Ovary (tissue), 9 donors: ENCODE data around the gene SHISA9. TPM values are rescaled to one million over a fixed set of nuclear protein-coding genes. Genes with fewer than 3 reads are reported as not detected.

Experiments used
- DNase-seq, 5 donors: peaks; one replicate each; pipeline ENCODE4 v3.0.0-alpha.2; 2019 to 2020
- H3K27ac ChIP-seq, 2 donors: fragments of 200-600 bp; one replicate each; pipeline versions ENCODE4 v1.5.1 to v1.8.0; 2019 to 2022
- H3K27me3 ChIP-seq: fragments of 200-600 bp; one replicate; pipeline ENCODE4 v1.8.0; 2022
- H3K36me3 ChIP-seq: fragments of 200-600 bp; sonication (generic); one replicate; pipeline ENCODE4 v1.5.1; 2019
- H3K4me1 ChIP-seq: one replicate; pipeline ENCODE4 v1.8.1; 2013; ENCODE audit warnings: mild to moderate bottlenecking, moderate library complexity; ENCODE audit not compliant: insufficient read depth
- H3K4me3 ChIP-seq: fragments of 200-600 bp; sonication (generic); one replicate; pipeline ENCODE4 v1.5.1; 2017
- H3K9me3 ChIP-seq, 2 donors: fragments of 200-600 bp in 1 of 2; sonication (generic) in 1 of 2; one replicate each; pipeline versions ENCODE4 v1.5.1 to v1.8.1; 2013 to 2019; ENCODE audit warnings: mild to moderate bottlenecking in 1 of 2, moderate library complexity in 1 of 2
- EP300 ChIP-seq: sonication (generic); formaldehyde crosslinking; IDR thresholded peaks from one replicate; pipeline ENCODE4 v1.6.1; 2017; ENCODE audit warnings: antibody characterized with exemption
- POLR2A ChIP-seq: fragments of 450-650 bp; IDR thresholded peaks from one replicate; pipeline ENCODE4 v1.6.1; 2017; ENCODE audit warnings: antibody characterized with exemption, mild to moderate bottlenecking, moderate library complexity
- WGBS, 3 donors: extraction: QIAGEN DNeasy Blood & Tissue Kit in 1 of 3; methylation state at CpG; one replicate each; pipeline versions ENCODE4 v1.1.5 to v1.1.7; 2013 to 2017; 5-methylcytosine and 5-hydroxymethylcytosine counted together
- intact Hi-C, 4 donors: fragments of 100-400 bp; cut with DNase I; formaldehyde crosslinking; loops; one replicate each; pipeline versions ENCODE4 v1.11.0 to v1.15.1; 2022 to 2023
- polyA plus RNA-seq, 2 donors: library from polyadenylated mRNA; stranded (reverse); fragments of 200-250 nt in 1 of 2; fragments of 350-450 nt in 1 of 2; fragmentation: Illumina TruSeq in 1 of 2; extraction: RNeasy Lipid Tissue Mini Kit (QIAGEN cat#74804) in 1 of 2; gene quantifications; one replicate each; pipeline ENCODE4 v1.2.3, GENCODE V29; 2013 to 2014
- total RNA-seq, 7 donors: library from RNA; depleted of rRNA in 2 of 7; stranded (reverse); fragments of >200 nt in 2 of 7; fragmentation: NEBNext Ultra II Directional in 3 of 7; extraction: Animal tissue kit (Norgen Biotek cat#: 25700) in 3 of 7; gene quantifications; one replicate each; pipeline versions ENCODE4 v1.1.0 to v1.2.4, GENCODE V29; 2016 to 2023
- TF ChIP-seq, protein P1 (sequence below), 3 donors: fragments of 450-650 bp in 2 of 3; fragments of 200-600 bp in 1 of 3; IDR thresholded peaks; one replicate each; pipeline versions ENCODE4 v1.5.1 to v1.8.0; 2016 to 2022; ENCODE audit warnings: antibody characterized with exemption in 3 of 3, mild to moderate bottlenecking in 1 of 3
- donor health status: DM: no; HTN: no; CAD: no; lungs with moderate emphysema.
- donor health status: DM: no; HTN: no; CAD: no.
- donor health status: Bipolar disorder and iron deficiency.
- donor health status: DM: yes; HTN: yes; CAD: no.
- donor health status: DM: no; HTN: no; CAD: no.
- donor health status: DM: yes; HTN: yes; CAD: no.

The SHISA9 gene
- total and polyA plus RNA-seq, 9 donors, result 0.03 to 0.47 (median 0.12) TPM; not detected in 3

- no peak for DNase-seq
- H3K9me3 ChIP-seq, result no peaks in the 10 kb centered on the region
- H3K4me1 ChIP-seq, result no peaks in the 10 kb centered on the region
- TF ChIP-seq, protein P1, sequence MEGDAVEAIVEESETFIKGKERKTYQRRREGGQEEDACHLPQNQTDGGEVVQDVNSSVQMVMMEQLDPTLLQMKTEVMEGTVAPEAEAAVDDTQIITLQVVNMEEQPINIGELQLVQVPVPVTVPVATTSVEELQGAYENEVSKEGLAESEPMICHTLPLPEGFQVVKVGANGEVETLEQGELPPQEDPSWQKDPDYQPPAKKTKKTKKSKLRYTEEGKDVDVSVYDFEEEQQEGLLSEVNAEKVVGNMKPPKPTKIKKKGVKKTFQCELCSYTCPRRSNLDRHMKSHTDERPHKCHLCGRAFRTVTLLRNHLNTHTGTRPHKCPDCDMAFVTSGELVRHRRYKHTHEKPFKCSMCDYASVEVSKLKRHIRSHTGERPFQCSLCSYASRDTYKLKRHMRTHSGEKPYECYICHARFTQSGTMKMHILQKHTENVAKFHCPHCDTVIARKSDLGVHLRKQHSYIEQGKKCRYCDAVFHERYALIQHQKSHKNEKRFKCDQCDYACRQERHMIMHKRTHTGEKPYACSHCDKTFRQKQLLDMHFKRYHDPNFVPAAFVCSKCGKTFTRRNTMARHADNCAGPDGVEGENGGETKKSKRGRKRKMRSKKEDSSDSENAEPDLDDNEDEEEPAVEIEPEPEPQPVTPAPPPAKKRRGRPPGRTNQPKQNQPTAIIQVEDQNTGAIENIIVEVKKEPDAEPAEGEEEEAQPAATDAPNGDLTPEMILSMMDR (IDR thresholded peaks at IDR 0.05), result no peak
- no peak for TF ChIP-seq EP300
- no peak for TF ChIP-seq POLR2A
- WGBS, 3 donors, result 62 to 81% (median 72%) methylated on average over 3 of the region's 3 CpGs
- no peak overlapping the region for H3K27ac ChIP-seq
- H3K4me3 ChIP-seq, result no peak overlapping the region
- no peaks in the 10 kb centered on the region for H3K27me3 ChIP-seq
- intact Hi-C loops, result no loop called here
- no peaks in the 10 kb centered on the region for H3K36me3 ChIP-seq
Measured at GRCh38 chr16:12881182-12881581, 20.2 kb upstream of the SHISA9 start.

DNA sequence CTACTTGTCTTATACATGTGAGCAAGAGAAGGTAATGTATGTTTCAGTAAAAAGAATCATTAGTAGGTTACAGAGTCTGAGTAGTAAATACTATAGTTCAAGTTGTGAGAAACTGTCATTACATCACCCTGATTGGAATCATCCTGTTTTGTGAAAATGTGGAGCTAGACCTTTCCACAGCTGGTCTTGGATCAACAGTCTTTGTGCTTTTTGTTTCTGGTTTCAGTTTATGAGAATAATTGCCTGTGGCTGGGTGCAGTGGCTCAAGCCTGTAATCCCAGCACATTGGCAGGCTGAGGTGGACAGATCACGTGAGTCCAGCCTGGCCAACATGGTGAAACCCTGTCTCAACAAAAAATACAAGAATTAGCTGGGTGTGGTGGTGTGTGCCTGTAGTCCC is 19.7 kb upstream of the SHISA9 start:
- WGBS, 3 donors, result 43 to 78% (median 69%) methylated on average over 1 of the region's 1 CpG
- Histone ChIP-seq H3K27ac (no peak overlapping the region), H3K36me3 (no peaks in the 10 kb centered on the region), H3K4me1 (no peaks in the 10 kb centered on the region), H3K27me3 (no peaks in the 10 kb centered on the region), H3K9me3 (no peaks in the 10 kb centered on the region), H3K4me3 (no peak overlapping the region)
- intact Hi-C loops, result no loop called here
- TF ChIP-seq, protein P1 (IDR thresholded peaks at IDR 0.05), result no peak
- TF ChIP-seq EP300, result no peak
- TF ChIP-seq POLR2A, result no peak
- no peak for DNase-seq

DNA sequence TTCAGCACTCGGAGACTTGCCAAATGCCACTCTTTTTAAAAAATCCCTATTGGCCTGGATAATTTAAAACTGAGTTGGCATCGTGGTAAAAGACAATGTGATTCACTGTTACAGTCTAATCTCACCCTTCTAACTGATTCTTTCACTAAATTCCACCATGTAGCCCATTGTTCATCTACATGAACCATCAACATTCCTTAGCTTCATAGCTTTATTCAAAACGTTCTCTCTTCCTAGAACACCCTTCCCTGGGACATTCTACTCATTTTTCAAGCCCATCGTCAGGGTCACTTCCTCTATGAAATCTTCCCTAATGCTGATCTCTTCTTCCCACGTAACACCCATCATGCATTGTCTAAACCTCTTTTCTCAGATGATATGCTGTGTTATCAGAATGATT is 15.7 kb upstream of the SHISA9 start:
- Histone ChIP-seq H3K27me3 (no peaks in the 10 kb centered on the region), H3K4me3 (no peak overlapping the region), H3K36me3 (no peaks in the 10 kb centered on the region), H3K27ac (no peak overlapping the region), H3K9me3 (no peaks in the 10 kb centered on the region), H3K4me1 (no peaks in the 10 kb centered on the region)
- intact Hi-C loops, result no loop called here
- no peak for DNase-seq
- WGBS, 3 donors, result 50 to 63% (median 59%) methylated on average over 5 of the region's 5 CpGs
- TF ChIP-seq, protein P1 (IDR thresholded peaks at IDR 0.05), result no peak
- TF ChIP-seq EP300, result no peak
- TF ChIP-seq POLR2A, result no peak

DNA sequence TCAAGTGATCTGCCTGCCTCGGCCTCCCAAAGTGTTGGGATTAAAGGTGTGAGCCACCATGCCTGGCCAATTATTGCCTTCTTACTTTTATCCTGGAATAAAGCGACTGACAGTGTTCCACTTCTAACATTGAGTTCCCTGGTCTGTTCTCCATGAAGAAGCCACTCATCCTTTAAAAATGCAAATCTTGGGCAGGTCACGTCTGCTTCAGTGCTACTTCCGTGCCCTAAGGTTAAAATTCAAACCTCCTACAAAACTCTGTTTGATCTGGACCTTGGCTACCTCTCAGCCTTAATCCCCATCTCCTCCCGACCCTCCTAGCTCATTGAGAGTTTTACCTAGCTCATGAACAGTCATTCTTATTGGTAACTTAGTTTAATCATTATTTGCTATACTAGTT is 9.6 kb upstream of the SHISA9 start:
- no peak for DNase-seq
- 59 to 63% (median 60%) methylated on average over 5 of the region's 5 CpGs for WGBS, 3 donors
- no peaks in the 10 kb centered on the region for H3K4me1 ChIP-seq
- no peaks in the 10 kb centered on the region for H3K9me3 ChIP-seq
- no peaks in the 10 kb centered on the region for H3K36me3 ChIP-seq
- intact Hi-C loops, result no loop called here
- H3K4me3 ChIP-seq, result no peak overlapping the region
- H3K27ac ChIP-seq, result no peak overlapping the region
- H3K27me3 ChIP-seq, result no peaks in the 10 kb centered on the region
- TF ChIP-seq POLR2A, result no peak
- TF ChIP-seq EP300, result no peak
- TF ChIP-seq, protein P1 (IDR thresholded peaks at IDR 0.05), result no peak
